HG02973 (cell line): ENCODE measurements around the gene KCNJ6.
"Not testable (repeated sequence)": the region's sequence is repeated elsewhere in the genome, so short reads cannot be mapped to it uniquely, and the experiment has no call there.

Experiments used
- ATAC-seq: cut with Tn5 transposase; IDR thresholded peaks from one replicate; pipeline ENCODE4 v1.9.1; 2021; ENCODE audit warnings: moderate library complexity; ENCODE audit not compliant: unreplicated experiment

KCNJ6 gene

DNA sequence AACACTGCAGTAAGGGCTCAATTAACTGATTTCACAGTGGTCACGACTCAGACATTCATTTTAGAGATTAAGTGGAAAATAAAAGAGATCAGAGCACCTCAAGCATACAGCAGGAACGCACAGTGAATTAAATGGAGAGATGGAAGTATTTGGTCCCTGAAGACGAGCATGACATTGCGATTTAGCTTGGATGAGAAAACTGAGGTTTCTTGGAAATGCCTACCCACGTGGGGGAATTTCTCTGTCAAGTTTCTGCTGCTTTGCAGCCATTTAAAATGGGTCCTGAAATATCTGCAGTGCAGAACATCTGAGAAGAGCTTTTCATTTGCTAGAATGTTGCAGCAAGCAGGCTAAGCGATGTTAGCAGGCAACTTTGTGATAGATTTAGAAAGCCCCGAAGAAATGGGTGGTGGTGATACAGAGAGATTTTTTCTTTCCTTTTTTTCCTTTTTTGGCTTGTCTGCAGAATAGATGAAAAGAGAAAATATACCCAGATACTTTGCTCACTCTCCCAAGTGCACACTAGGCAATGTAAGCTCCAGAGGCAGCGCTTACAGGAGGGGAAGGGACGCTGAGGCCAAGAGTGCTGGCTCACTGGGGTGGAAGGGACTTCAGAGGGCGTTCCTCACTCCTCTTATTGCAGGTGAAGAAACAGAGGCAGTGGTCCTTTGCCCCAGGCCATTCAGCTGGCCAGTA is 258.0 kb downstream of the KCNJ6 start:
- no peak for ATAC-seq

DNA sequence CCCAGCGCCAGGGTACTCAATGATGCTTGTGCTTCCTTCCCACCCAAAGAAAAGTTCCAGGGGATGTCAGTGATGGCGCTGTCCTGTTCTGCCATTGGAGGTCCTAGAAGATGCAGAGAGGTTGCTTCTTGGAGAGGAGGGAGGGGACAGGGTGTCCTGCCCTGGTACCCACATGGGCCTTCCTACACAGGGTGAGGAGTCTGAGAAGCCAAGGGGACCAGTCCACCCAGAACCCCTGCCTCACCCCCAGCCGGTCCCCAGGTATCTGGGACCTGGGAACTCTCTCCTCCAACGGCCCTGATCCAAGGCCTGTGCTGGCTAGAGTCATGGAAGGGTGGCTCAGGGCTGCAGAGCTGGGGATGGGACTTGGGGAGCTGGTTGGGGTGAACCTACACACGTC is 259.4 kb downstream of the KCNJ6 start:
- ATAC-seq, result no peak

DNA sequence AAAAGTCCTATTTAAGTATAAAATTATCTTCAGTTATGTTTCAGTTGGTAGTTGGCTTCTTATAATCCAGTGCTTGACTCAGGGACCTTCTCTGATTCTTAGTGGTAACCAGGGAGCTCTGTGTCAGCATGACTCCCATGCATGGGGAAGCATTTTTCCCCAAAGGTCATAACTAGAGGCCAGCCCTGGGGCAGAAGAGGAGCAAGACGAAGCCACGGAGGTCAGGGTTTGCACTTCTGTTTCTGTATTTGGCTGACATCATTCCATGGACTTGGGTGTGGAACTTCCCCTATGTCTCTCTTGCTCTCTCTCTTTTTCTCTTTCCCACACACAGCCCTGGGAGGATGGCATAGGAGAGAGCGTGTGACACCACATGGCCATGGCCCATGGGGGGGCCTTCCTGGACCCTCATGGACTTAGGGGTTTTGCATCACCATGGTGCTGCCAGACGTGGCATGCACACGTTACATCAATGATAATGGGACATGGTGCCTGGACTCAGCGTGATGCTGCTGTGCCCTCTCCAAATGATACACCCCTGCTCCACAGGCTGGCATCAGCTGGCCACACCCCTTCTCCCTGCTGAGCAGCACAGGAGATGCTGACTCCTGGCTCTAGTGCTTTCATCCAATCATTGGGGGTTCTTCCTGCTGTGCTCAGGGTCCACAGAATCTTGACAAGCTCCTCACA is 260.5 kb downstream of the KCNJ6 start:
- no peak for ATAC-seq

GRCh38 chr21:37654596-37654995 is 261.7 kb downstream of the KCNJ6 start:
- no peak for ATAC-seq

GRCh38 chr21:37653201-37653600 is 263.1 kb downstream of the KCNJ6 start:
- ATAC-seq, result no peak

- no peak for ATAC-seq
Measured at GRCh38 chr21:37647781-37648180, 268.5 kb downstream of the KCNJ6 start.

DNA sequence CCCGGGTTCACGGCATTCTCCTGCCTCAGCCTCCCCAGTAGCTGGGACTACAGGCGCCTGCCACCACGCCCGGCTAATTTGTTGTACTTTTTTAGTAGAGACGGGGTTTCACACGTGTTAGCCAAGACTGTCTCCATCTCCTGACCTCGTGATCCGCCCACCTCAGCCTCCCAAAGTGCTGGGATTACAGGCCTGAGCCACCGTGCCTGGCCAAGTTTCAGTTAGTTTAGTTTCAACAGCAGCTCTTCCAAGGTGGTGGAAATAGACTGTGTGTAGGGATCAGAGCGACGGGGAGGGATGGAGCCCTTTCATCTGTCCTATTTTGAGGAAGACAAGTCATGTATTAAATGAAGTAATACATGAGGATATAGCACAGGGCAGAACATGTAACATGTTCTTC is 269.5 kb downstream of the KCNJ6 start:
- not testable (repeated sequence) for ATAC-seq

GRCh38 chr21:37645848-37646247 is 270.4 kb downstream of the KCNJ6 start:
- ATAC-seq, result no peak

GRCh38 chr21:37644636-37645035 is 271.6 kb downstream of the KCNJ6 start:
- ATAC-seq, result no peak

GRCh38 chr21:37643862-37644261 is 272.4 kb downstream of the KCNJ6 start:
- not testable (repeated sequence) for ATAC-seq

DNA sequence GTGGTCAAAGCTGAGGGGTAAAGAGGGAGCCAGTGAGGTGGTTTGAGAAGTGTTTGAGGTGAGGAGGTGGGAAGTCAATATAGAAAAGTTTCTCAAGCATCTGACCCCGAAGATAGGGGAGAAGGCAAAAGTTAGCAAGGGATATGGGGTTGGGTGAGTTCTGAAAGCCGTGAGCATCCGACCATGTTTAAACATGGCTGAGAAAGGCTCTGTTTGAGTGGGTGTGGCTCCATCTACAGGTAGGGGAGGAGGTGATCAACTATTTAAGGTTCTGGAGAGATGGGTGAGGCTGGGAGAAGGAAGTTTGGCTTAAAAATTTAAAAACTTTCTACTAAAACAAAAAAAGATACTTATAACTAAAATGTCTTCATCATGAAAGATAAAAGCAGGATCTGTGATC is 273.8 kb downstream of the KCNJ6 start:
- ATAC-seq, result no peak

- no peak for ATAC-seq
Measured at GRCh38 chr21:37639756-37640155, 276.5 kb downstream of the KCNJ6 start.

DNA sequence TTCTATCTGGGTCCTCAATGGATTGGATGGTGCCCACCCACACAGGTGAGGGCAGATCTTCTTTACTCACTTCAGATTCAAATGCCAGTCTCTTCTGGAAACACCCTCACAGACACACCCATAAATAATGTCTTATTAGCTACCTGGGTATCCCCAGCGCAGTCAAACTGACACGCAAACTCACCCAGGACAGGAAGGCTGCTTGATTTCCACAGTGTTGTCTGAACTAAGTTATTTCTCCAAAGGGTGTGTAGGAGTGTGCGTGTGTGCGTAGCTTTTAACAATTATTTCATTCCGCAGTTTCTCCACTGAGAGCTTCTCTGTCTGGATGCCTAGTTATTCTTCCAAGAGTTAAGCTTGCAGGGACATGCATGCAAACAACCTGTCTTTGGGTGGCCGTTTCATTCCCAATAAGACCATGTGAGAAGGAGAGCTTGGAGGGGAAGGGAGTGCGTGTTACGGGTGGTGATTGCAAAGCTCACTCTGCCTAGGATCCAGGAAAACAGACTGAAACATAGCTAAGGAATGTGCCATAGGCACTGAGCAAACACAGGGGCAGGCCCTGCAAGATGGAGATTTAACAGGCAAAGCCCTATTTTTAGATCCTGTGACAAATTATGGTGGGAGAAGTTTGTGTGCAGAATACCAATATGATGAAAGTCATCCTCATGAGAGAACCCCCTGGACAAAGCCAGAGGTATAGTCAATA is 280.0 kb downstream of the KCNJ6 start:
- no peak for ATAC-seq

DNA sequence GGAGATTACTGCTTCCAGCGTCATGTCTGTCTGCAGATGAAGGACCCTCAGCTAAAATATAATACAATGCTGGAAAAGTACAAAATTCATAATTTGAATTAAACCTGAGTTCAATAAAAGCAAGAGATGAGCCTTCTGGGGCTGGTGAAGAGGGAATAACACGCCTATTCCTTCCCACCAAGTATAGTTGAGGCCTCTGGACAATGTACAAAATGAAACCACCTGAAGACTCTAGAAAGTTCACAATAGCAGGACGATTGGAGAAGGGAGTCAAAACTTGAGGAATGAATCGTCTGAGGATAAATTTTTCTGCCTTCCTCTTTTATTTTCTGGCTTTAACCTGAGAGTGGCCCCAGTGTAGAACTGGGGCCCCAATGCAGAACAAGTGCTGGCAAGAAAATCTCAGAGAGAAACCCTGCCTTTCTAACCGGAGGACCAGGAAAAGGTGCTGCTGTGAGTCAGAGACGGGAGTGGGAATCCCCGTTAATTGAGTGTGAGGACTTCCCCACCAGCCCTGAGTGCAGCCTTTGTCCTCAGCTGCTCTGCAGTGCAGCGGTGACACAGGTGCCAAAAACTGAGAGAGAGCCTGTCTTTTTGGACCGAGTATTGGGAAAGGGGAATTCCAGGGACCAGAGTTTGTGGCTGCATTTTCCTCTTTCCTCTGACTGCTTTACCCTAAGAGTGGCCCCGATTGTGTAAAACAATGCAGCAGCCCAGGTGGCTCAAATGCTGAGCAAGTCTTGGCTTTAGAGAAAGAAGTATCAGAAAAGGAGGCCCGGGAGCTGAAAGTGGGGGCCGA is 284.7 kb downstream of the KCNJ6 start:
- no peak for ATAC-seq

DNA sequence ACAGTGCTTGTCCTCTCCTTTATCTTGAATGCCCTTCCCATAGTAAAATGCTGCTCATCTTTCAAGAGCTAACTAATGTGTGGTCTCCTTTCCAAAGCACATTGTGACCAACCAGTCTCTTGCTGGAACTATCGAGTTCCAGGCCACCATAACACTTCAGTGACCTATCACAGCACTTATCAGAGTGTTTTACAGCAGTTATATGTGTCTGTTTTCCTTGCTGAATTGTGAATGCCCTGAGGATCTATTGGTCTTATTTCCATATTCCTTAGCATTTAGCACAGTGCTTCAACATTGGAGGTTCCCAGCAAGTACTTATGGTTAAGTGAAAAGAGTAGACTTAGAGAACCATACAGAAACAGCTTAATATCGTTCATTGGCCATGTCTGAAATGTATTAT is 285.4 kb downstream of the KCNJ6 start:
- ATAC-seq, result no peak

- ATAC-seq, result no peak
Measured at GRCh38 chr21:37628362-37628761, 287.9 kb downstream of the KCNJ6 start.

GRCh38 chr21:37627561-37627960 is 288.7 kb downstream of the KCNJ6 start:
- ATAC-seq, result no peak

DNA sequence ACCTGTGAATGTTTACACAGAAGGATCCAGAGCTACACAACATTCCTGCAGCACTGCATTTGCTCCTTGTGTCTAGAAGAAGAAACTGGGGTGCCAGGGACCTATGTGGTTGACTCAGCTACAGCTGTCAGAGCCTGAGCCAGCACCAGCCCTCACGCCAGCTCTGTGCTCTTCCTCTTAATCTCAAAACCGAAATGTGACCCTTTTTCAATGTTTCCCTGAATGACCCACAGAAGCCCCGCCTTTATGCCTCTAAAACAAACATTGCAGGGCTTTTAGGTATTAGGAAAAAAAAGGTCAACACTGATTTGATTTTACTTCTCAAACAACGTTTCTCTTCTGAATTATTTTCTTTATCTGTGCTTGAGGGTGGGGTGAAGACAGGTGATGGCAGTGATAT is 289.2 kb downstream of the KCNJ6 start:
- ATAC-seq, result no peak

DNA sequence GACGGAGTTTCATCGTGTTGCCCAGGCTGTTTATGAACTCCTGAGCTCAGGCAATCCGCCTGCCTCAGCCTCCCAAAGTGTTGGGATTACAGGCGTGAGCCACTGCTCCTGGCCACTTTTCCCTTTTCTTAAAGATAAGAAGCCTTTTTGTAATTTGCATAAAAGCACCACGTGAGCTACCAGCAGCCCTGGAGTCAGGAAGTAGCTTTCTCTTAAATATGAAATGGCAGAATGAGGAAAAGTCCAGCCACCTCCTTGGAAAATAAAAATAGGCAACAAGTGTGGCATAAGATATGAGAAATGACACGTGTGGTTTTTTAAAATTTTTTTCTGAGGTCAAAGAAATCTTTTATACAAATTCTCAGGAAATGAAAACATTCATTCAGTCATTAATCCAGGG is 289.9 kb downstream of the KCNJ6 start:
- ATAC-seq, result no peak

GRCh38 chr21:37623689-37624088 is 292.6 kb downstream of the KCNJ6 start:
- no peak for ATAC-seq

DNA sequence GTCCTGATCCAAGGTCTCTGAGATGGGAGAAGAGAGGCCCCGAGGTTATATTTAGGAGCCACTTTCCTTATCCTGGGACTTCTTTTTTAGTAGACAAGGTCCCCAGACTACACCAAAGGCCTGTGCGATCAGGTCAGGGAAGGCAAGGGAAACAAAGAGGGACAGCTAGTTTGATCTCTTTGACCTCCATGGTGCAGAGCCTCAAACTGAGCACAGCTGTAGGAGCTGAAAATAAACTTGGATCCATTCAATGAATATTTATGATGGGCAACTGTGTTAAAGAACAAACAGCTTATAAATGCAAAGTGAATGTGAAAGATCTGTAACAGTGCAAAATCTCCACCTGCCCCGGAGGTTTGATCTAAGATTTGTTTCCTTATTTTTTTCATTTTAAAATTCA is 293.1 kb downstream of the KCNJ6 start:
- ATAC-seq, result no peak
